ENCODE data around the gene TRIM72. TPM values are rescaled to one million over a fixed set of nuclear protein-coding genes. Genes with fewer than 3 reads are reported as not detected.
"Not testable (repeated sequence)": the region's sequence is repeated elsewhere in the genome, so short reads cannot be mapped to it uniquely, and the experiment has no call there.

The TRIM72 gene
- total RNA-seq, 1 experiment from 2014 or later, result 1.8 TPM

DNA sequence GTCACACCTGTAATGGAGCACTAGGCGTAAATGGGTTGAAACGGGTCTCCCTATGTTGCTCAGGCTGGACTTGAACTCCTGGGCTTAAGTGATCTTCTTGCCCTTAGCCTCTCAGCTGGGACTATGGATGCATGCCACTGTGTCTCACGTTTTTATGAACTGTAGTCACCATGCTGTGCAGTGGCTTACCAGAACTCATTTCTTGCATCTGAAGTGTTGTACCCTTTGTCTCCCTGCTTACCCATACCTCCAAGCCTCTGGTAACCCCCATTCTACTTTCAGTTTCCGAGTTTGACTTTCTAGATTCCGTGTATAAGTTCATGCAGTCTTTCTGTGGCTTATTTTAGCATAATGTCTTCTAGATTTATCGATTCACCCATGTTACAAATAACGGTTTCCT lies 19.0 kb upstream of the TRIM72 start:
- ChIA-PET POLR2A (interaction anchor here (1.3 kb wide), 1 partner anchor 15 kb away, joined by 7 read pairs; the partner anchor contains the start of gene FUS), CTCF (no interaction called here)
- Mint-ChIP-seq H3K4me3 (no peak overlapping the region), H3K27ac (no peak overlapping the region), H3K36me3 (peaks cover 71% of the 10 kb centered on the region), H3K4me1 (peaks cover 7% of the 10 kb centered on the region; the same call in 1 of the 2 replicates), H3K9me3 (no peaks in the 10 kb centered on the region), H3K27me3 (ENCODE audit: low read depth) (no peaks in the 10 kb centered on the region)
- DNase-seq (ENCODE audit: low spot score), result no peak
- TF ChIP-seq ZNF219 (CRISPR knock-in tag; IDR thresholded peaks at IDR 0.05; ENCODE audit: borderline replicate concordance) (no peak), CREM (CRISPR knock-in tag; IDR thresholded peaks at IDR 0.05) (no peak), SMAD4 (CRISPR knock-in tag; IDR thresholded peaks at IDR 0.05) (no peak), ZNF232 (CRISPR knock-in tag; IDR thresholded peaks at IDR 0.05) (no peak), ZBTB21 (CRISPR knock-in tag; IDR thresholded peaks at IDR 0.05; ENCODE audit: borderline replicate concordance) (no peak), ZNF512 (CRISPR knock-in tag; IDR thresholded peaks at IDR 0.05; ENCODE audit: borderline replicate concordance) (no peak), ZNF317 (CRISPR knock-in tag; IDR thresholded peaks at IDR 0.05; ENCODE audit: borderline replicate concordance, low read depth) (no peak), TEAD4 (CRISPR knock-in tag; IDR thresholded peaks at IDR 0.05) (no peak)
- TF ChIP-seq, protein P1, sequence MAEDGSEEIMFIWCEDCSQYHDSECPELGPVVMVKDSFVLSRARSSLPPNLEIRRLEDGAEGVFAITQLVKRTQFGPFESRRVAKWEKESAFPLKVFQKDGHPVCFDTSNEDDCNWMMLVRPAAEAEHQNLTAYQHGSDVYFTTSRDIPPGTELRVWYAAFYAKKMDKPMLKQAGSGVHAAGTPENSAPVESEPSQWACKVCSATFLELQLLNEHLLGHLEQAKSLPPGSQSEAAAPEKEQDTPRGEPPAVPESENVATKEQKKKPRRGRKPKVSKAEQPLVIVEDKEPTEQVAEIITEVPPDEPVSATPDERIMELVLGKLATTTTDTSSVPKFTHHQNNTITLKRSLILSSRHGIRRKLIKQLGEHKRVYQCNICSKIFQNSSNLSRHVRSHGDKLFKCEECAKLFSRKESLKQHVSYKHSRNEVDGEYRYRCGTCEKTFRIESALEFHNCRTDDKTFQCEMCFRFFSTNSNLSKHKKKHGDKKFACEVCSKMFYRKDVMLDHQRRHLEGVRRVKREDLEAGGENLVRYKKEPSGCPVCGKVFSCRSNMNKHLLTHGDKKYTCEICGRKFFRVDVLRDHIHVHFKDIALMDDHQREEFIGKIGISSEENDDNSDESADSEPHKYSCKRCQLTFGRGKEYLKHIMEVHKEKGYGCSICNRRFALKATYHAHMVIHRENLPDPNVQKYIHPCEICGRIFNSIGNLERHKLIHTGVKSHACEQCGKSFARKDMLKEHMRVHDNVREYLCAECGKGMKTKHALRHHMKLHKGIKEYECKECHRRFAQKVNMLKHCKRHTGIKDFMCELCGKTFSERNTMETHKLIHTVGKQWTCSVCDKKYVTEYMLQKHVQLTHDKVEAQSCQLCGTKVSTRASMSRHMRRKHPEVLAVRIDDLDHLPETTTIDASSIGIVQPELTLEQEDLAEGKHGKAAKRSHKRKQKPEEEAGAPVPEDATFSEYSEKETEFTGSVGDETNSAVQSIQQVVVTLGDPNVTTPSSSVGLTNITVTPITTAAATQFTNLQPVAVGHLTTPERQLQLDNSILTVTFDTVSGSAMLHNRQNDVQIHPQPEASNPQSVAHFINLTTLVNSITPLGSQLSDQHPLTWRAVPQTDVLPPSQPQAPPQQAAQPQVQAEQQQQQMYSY (CRISPR knock-in tag; IDR thresholded peaks at IDR 0.05), result no peak
- ATAC-seq, result no peak

DNA sequence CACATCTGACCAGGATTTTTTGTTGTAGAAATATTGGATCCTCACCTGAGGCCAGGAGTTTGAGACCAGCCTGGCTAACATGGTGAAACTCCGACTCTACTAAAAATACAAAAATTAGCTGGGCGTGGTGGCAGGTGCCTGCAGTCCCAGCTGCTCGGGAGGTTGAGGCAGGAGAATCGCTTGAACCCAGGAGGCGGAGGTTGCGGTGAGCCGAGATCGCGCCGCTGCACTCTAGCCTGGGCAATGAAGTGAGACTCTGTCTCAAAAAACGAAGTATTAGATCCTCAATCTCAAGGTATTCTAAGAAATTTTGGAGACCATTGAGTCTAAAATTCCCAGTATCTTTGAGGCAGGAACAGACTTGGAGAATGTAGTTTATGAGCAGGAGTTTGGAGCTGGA lies 18.1 kb upstream of the TRIM72 start:
- DNase-seq (ENCODE audit: low spot score); H3K9me3 Mint-ChIP-seq; H3K27me3 Mint-ChIP-seq (ENCODE audit: low read depth); H3K4me3 Mint-ChIP-seq; H3K27ac Mint-ChIP-seq; POLR2A ChIA-PET; CTCF ChIA-PET; ATAC-seq: not testable (repeated sequence)
- peaks cover 62% of the 10 kb centered on the region for H3K36me3 Mint-ChIP-seq
- H3K4me1 Mint-ChIP-seq, result peaks cover 10% of the 10 kb centered on the region; the same call in 1 of the 2 replicates

GRCh38 chr16:31196324-31197088 lies 17.4 kb upstream of the TRIM72 start:
- H3K4me1 Mint-ChIP-seq, result peaks cover 17% of the 10 kb centered on the region

More at GRCh38 chr16:31196324-31197088, 17.4 kb upstream of the TRIM72 start:
- TF ChIP-seq NFATC4 (CRISPR knock-in tag; IDR thresholded peaks at IDR 0.05) (0 out of 2 replicates have a peak, but pooled peaks have one; percentile 36), GTF2I (CRISPR knock-in tag; conservative IDR thresholded peaks at IDR 0.05) (no peak), CTCF (IDR thresholded peaks at IDR 0.05) (no peak), ESRRA (CRISPR knock-in tag; IDR thresholded peaks at IDR 0.05; ENCODE audit: borderline replicate concordance) (no peak)
- Mint-ChIP-seq H3K27me3 (ENCODE audit: low read depth) (no peaks in the 10 kb centered on the region), H3K9me3 (no peaks in the 10 kb centered on the region), H3K36me3 (peaks cover 55% of the 10 kb centered on the region), H3K27ac (no peak overlapping the region), H3K4me3 (no peak overlapping the region)
- no peak for ATAC-seq
- ChIA-PET CTCF (no interaction called here), POLR2A (interaction anchor here (1.4 kb wide), 1 partner anchor 79 kb away, joined by 4 read pairs; the partner anchor contains the start of gene KAT8)
- DNase-seq (ENCODE audit: low spot score), result no peak
